T-helper 2 cell (primary cell): Measurements from ENCODE around the gene WDR46.
A peak's percentile ranks its signal among the peaks of the same experiment; 100 is the strongest.

ENCODE experiments used
- DNase-seq, 5 experiments: peaks; one replicate each; pipeline versions ENCODE4 v3.0.0 to v3.0.0-alpha.2; 2012 to 2022

WDR46 gene

GRCh38 chr6:33259032-33259431, 30.0 kb downstream of the WDR46 start:
- DNase-seq = no peak

DNA sequence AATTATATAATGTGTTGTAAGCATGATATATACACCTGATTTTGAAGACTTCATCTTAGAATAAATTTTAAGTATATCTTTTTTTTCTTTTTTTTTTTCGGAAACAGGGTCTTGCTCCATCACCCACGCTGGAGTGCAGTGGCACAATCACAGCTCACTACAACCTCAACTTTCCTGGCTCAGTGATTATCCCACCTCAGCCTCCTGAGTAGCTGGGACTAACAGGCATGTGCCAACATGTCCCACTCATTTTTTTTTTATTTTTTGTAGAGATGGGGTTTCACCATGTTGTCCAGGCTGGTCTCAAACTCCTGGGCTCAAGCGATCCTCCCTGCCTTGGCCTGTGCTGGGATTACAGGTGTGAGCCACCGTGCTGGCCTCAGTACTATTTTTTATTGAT, 34.4 kb downstream of the WDR46 start:
- no peak for DNase-seq

- DNase-seq = no peak
Measured at GRCh38 chr6:33252759-33253158, 36.3 kb downstream of the WDR46 start.

- no peak for DNase-seq
Measured at GRCh38 chr6:33251395-33252012, 37.5 kb downstream of the WDR46 start.

- DNase-seq = no peak
Measured at GRCh38 chr6:33250731-33251130, 38.3 kb downstream of the WDR46 start.

DNA sequence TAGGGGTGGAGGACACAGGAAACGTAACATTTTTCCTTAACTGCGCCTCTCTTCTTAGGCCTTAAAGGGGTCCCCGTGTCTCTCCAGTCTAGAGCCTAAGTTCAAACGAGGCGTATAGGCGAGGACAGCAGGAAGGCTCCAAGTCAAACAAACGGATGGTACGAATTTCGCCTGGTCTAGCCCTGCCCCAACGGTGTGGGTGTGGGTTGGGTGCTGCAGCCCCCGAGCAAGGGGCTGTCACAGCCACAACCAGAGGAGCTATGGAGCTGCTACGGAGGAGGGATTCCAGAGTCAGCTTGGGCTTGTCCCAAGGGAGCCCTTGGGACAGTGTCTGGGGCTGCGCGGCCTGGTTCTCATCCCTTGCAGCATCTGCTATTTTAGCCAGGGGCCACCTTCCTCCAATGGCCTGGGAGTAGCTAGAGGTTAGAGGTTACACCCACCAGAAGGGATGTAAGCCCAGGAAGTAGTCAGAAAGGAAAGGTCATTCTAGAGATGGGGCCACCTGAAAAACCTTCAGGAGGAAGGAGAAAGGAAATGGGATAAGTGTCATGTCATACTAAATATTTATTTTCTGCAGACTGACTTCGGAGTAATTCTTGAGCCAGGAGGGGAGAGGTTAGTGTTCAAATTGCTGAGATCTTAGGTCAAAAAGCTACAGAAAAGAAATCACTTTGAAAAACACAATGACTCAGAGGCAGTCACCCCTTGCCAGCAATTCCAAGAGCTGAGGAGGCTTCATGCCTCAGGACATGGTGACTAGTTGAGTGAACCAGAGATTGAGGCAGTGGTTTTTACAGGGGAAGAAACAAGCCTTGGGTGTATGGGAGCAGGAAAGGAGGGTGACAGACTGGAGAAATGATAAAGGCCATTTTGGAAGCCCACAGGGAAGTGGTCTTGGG, 39.1 kb downstream of the WDR46 start:
- peak in 1 of 5 experiments; percentile 22 for DNase-seq

- peak; percentile 87 to 99 (median 93) for DNase-seq
Measured at GRCh38 chr6:33248932-33249731, 39.9 kb downstream of the WDR46 start.

DNA sequence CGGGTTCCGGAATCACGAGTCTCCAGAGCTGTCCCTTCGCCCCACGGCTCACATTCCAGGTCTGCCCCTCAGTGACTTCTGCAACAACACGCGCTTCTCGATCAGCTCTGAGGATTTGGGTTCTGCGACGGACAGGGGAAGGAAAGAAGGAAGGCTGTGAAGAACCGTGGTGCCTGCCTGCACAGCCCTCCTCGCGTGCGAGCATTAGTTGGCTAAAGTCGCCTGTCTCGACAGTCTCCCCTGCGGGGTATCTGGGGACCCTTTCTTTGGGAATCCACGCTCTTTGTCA, 40.5 kb downstream of the WDR46 start:
- peak in 1 of 5 experiments; percentile 19 for DNase-seq

- peak; percentile 76 to 91 (median 83) for DNase-seq
Measured at GRCh38 chr6:33247977-33248642, 40.9 kb downstream of the WDR46 start.

DNA sequence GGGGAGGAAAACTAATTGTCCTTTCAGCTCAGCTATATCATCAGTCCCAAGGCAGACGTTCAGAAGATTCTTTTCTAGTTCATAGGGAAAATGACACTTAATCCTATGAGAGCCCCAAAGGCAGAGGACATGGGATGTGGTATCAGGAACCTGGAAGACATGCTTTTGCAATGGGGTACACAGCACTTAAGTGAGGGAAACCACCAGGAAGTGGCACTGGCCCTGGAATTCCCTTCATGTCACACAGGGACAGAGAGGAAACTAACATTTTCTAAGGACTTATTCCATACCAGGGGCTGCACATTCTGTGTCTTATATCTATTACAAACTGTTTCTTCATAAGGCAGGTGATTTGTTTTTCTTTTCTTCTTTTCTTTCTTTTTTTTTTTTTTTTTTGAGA, 45.6 kb downstream of the WDR46 start:
- no peak for DNase-seq

- DNase-seq = peak in 1 of 5 experiments; percentile 83
Measured at GRCh38 chr6:33241968-33242367, 47.1 kb downstream of the WDR46 start.

- DNase-seq = no peak
Measured at GRCh38 chr6:33237741-33238140, 51.3 kb downstream of the WDR46 start.

DNA sequence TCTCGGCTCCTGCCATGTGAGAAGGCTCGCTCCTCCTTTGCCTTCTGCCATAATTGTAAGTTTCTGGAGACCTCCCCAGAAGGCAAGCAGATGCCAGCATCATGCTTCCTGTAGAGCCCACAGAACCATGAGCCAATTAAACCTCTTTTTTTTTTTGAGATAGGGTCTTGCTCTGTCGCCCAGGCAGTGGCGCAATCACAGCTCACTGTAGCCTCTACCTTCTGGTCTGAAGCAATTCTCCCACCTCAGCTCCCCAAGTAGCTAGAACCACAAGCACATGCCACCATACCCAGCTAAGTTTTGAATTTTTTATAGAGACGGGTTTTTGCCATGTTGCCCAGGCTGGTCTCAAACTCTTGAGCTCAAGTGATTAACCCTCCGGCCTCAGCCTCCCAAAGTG, 52.2 kb downstream of the WDR46 start:
- no peak for DNase-seq

DNA sequence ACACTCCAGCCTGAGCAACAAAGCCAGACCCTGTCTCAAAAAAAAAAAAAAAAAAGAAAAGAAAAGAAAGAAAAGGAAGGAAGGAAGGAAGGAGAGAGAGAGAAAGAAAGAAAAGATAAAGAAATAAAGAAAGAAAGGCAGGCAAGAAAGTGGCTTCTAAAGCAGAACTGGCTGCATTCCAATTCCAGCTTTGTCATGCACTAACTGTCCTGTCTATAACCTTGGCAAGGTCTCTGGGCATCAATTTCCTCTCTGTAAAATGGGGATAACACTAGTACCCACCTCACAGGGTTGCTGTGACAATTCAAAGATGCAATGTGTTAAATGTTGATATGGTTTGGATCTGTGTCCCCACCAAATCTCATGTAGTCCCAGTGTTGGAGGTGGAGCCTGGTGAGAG, 52.7 kb downstream of the WDR46 start:
- DNase-seq = no peak

GRCh38 chr6:33235221-33235634, 53.8 kb downstream of the WDR46 start:
- no peak for DNase-seq
